ENCODE measurements around the gene SLC38A7. TPM values are rescaled to one million over a fixed set of nuclear protein-coding genes. Genes with fewer than 3 reads are reported as not detected.

The SLC38A7 gene
- total and polyA plus RNA-seq, 12 donors = 10.3 to 41.3 (median 31.8) TPM

GRCh38 chr16:58656899-58657298 is 27.7 kb downstream of the SLC38A7 start:
- no peaks in the 10 kb centered on the region for H3K36me3 ChIP-seq
- H3K4me3 ChIP-seq = no peak overlapping the region
- intact Hi-C loops (cut with DNase I) = loop anchor here in 1 of 10 donors (10.0 kb wide), 1 partner anchor 152 kb away; the partner anchor contains the start of gene NDRG4
- no peak overlapping the region for H3K27ac ChIP-seq
- TF ChIP-seq CTCF (IDR thresholded peaks at IDR 0.05) = no peak
- DNase-seq = no peak
- no peak for ATAC-seq
- H3K9me3 ChIP-seq = no peaks in the 10 kb centered on the region
- no peaks in the 10 kb centered on the region for H3K27me3 ChIP-seq
- 79 to 84% methylated on average over 4 of the region's 4 CpGs for WGBS, 2 donors
- peaks cover 0 to 8% (median 0%) of the 10 kb centered on the region in 9 donors for H3K4me1 ChIP-seq

- DNase-seq = no peak
- intact Hi-C loops (cut with DNase I) = loop anchor here in 1 of 10 donors (10.0 kb wide), 1 partner anchor 150 kb away; the partner anchor contains the start of gene NDRG4
- Histone ChIP-seq H3K36me3 (no peaks in the 10 kb centered on the region), H3K4me1 (peaks cover 0 to 3% (median 0%) of the 10 kb centered on the region in 9 donors), H3K4me3 (no peak overlapping the region), H3K27ac (no peak overlapping the region), H3K9me3 (no peaks in the 10 kb centered on the region), H3K27me3 (no peaks in the 10 kb centered on the region)
- 90 to 91% methylated on average over 8 of the region's 8 CpGs for WGBS, 2 donors
- no peak for TF ChIP-seq CTCF (IDR thresholded peaks at IDR 0.05)
- ATAC-seq = no peak
Measured at GRCh38 chr16:58655215-58655596, 29.4 kb downstream of the SLC38A7 start.

GRCh38 chr16:58654560-58655214 is 29.9 kb downstream of the SLC38A7 start:
- intact Hi-C loops (cut with DNase I) = loop anchor here in 1 of 10 donors (10.0 kb wide), 1 partner anchor 150 kb away; the partner anchor contains the start of gene NDRG4
- TF ChIP-seq CTCF (IDR thresholded peaks at IDR 0.05) = no peak

GRCh38 chr16:58652741-58653140 is 31.8 kb downstream of the SLC38A7 start:
- Histone ChIP-seq H3K4me1 (peaks cover 0 to 3% (median 0%) of the 10 kb centered on the region in 9 donors), H3K4me3 (no peak overlapping the region), H3K27me3 (no peaks in the 10 kb centered on the region), H3K36me3 (no peaks in the 10 kb centered on the region), H3K27ac (no peak overlapping the region), H3K9me3 (no peaks in the 10 kb centered on the region)
- intact Hi-C loops (cut with DNase I) = loop anchor here in 1 of 10 donors (10.0 kb wide), 1 partner anchor 148 kb away; the partner anchor contains the start of gene NDRG4
- peak in 6 of 8 donors; percentile 61 to 91 (median 80) for ATAC-seq
- no peak for TF ChIP-seq CTCF (IDR thresholded peaks at IDR 0.05)
- DNase-seq = no peak
- 39 to 40% methylated on average over 3 of the region's 3 CpGs for WGBS, 2 donors

More at GRCh38 chr16:58654560-58655214, 29.9 kb downstream of the SLC38A7 start:
- 82 to 86% methylated on average over 7 of the region's 7 CpGs for WGBS, 2 donors
- peaks cover 0 to 3% (median 0%) of the 10 kb centered on the region in 9 donors for H3K4me1 ChIP-seq
- no peak for ATAC-seq
- no peak for DNase-seq
- H3K4me3 ChIP-seq = no peak overlapping the region
- H3K36me3 ChIP-seq = no peaks in the 10 kb centered on the region
- H3K27me3 ChIP-seq = no peaks in the 10 kb centered on the region
- no peaks in the 10 kb centered on the region for H3K9me3 ChIP-seq
- H3K27ac ChIP-seq = no peak overlapping the region
